Measurements from ENCODE around the gene ZFAND3.

GRCh38 chr6:37877373-37878149, 58.0 kb downstream of the ZFAND3 start:
- no peak for TF ChIP-seq CTCF (IDR thresholded peaks at IDR 0.05 in 4 of 5, conservative IDR thresholded peaks at IDR 0.05 in 1 of 5)
- no peak for TF ChIP-seq POLR2A (IDR thresholded peaks at IDR 0.05)

Measured in gastrocnemius medialis (tissue), 4 donors.